Measurements from ENCODE around the gene HARBI1. TPM values are rescaled to one million over a fixed set of nuclear protein-coding genes. Genes with fewer than 3 reads are reported as not detected.

HARBI1 gene
- total and polyA plus RNA-seq, 9 of the 15 experiments (the other 6 are each of a cell fraction or from before 2014, with no cell fraction given), result 3.5 to 8.4 (median 5.5) TPM

DNA sequence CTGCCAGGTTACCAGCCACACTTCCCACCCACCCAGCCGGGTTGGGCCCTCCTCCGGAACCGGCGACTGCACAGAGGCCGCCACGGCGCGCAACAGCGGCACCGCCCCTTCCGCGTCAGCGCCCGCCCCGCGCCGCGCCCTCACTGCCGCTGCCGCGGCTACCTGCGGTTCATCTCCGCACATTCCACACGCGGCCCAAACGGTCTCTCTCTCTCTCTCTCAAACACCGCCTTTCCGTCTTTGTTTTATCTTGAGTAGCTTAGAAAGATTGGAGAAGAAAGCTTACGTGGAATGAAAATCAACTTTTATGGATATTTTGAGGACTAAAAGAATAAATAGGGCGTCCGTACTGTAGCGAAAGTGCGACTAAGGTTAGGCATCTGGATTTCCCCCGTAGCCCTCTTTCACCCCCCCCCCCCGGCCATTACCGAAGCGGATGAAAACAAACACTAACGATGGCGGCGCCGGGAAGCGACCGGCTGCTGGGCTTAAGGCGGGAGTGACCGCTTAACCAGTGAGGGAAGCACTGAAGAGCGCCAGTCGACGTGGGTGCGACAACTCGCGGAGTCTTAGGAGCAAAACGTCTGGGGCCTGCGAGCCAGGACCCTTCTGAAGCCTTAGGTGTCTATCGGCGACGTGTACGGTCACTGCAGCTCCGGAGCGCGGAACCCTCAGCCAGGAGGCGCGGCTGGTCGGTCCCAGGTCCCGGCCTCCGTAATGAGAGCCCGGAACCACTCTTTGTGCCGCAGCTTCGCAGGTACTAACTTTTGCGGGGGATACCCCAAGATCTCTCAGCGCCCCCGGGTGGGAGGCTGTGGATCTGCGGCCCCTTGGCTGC is at the start of gene HARBI1, which contains the start of gene ATG13 (continued):
- peak; percentile 41; the same call in 1 of the 2 replicates for TF ChIP-seq STAG1 (CRISPR knock-in tag; IDR thresholded peaks at IDR 0.05; ENCODE audit: borderline replicate concordance)
- no peak for TF ChIP-seq TSC22D4 (tag; IDR thresholded peaks at IDR 0.05)
- TF ChIP-seq TBL1XR1 (IDR thresholded peaks at IDR 0.05; ENCODE audit: low read length in 2 of 2), result peak in 1 of 2 experiments; percentile 24; a peak in 1 of 4 replicates
- no peak for TF ChIP-seq ZSCAN32 (CRISPR knock-in tag; IDR thresholded peaks at IDR 0.05)
- TF ChIP-seq ETV5 (CRISPR knock-in tag; IDR thresholded peaks at IDR 0.05; ENCODE audit: low read depth), result peak; percentile 80; the same call in 1 of the 2 replicates
- TF ChIP-seq NCOR1 (IDR thresholded peaks at IDR 0.05), result no peak
- 0 out of 2 replicates have a peak, but pooled peaks have one; percentile 63 for TF ChIP-seq NKRF (IDR thresholded peaks at IDR 0.05; ENCODE audit: borderline replicate concordance)
- peak; percentile 63 for TF ChIP-seq SMC3 (conservative IDR thresholded peaks at IDR 0.05; ENCODE audit: insufficient read depth, low read depth, low read length)
- TF ChIP-seq MXI1 (IDR thresholded peaks at IDR 0.05; ENCODE audit: low read depth, low read length), result no peak
- TF ChIP-seq EHMT2 (IDR thresholded peaks at IDR 0.05), result no peak
- no peak for TF ChIP-seq ARID1B (IDR thresholded peaks at IDR 0.05)
- no peak for TF ChIP-seq ZMIZ1 (IDR thresholded peaks at IDR 0.05; ENCODE audit: low read depth in 2 of 2, low read length in 2 of 2)
- peak in 1 of 2 experiments; percentile 69; a peak in 1 of 4 replicates for TF ChIP-seq HDAC1 (IDR thresholded peaks at IDR 0.05)
- TF ChIP-seq NFRKB (IDR thresholded peaks at IDR 0.05; ENCODE audit: low read depth), result peak; percentile 91; the same call in 1 of the 2 replicates
- TF ChIP-seq, protein P1, sequence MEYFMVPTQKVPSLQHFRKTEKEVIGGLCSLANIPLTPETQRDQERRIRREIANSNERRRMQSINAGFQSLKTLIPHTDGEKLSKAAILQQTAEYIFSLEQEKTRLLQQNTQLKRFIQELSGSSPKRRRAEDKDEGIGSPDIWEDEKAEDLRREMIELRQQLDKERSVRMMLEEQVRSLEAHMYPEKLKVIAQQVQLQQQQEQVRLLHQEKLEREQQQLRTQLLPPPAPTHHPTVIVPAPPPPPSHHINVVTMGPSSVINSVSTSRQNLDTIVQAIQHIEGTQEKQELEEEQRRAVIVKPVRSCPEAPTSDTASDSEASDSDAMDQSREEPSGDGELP (CRISPR knock-in tag; IDR thresholded peaks at IDR 0.05; ENCODE audit: borderline replicate concordance), result peak; percentile 60
- TF ChIP-seq CGGBP1 (CRISPR knock-in tag; IDR thresholded peaks at IDR 0.05), result peak; percentile 86; the same call in 1 of the 2 replicates
- no peak for TF ChIP-seq NFIX (CRISPR knock-in tag; IDR thresholded peaks at IDR 0.05; ENCODE audit: low read depth)
- TF ChIP-seq FOXA1 (IDR thresholded peaks at IDR 0.05; ENCODE audit: borderline replicate concordance), result no peak
- TF ChIP-seq HMBOX1 (IDR thresholded peaks at IDR 0.05), result peak; percentile 2; the same call in 1 of the 2 replicates

Data from K562 (cell line).